ENCODE results near the gene GALNT18. TPM values are rescaled to one million over a fixed set of nuclear protein-coding genes. Genes with fewer than 3 reads are reported as not detected.
A peak's percentile ranks its signal among the peaks of the same experiment; 100 is the strongest.

GALNT18 gene
- total RNA-seq, 1 donor from 2014 or later, result 76.9 TPM

DNA sequence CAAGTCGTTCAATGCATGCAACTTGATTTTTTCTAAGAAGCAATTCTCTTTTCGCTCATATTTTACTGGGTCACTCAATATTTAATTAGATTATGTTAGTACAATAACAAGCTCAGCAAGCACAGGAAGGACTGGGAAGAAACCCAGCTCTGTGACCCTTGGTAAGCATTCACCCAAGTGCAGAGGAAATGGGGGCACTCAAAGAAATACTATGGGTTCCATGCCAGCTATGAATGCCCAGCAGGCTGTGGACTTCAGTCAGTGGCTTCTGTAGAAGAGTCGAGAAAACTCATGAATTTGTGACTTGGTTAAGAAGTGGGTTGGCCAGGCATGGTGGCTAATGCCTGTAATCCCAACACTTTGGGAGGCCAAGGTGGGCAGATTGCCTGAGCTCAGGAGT, 123.6 kb downstream of the GALNT18 start:
- Mint-ChIP-seq H3K27ac (ENCODE audit: unreplicated experiment) (no peak overlapping the region), H3K36me3 (ENCODE audit: unreplicated experiment) (no peaks in the 10 kb centered on the region), H3K9me3 (ENCODE audit: unreplicated experiment) (peaks cover 2% of the 10 kb centered on the region), H3K4me3 (ENCODE audit: unreplicated experiment) (no peak overlapping the region), H3K4me1 (ENCODE audit: low read depth, unreplicated experiment) (peaks cover 34% of the 10 kb centered on the region), H3K27me3 (ENCODE audit: unreplicated experiment) (peaks cover 7% of the 10 kb centered on the region)
- no peak for DNase-seq
- TF ChIP-seq, protein P1, sequence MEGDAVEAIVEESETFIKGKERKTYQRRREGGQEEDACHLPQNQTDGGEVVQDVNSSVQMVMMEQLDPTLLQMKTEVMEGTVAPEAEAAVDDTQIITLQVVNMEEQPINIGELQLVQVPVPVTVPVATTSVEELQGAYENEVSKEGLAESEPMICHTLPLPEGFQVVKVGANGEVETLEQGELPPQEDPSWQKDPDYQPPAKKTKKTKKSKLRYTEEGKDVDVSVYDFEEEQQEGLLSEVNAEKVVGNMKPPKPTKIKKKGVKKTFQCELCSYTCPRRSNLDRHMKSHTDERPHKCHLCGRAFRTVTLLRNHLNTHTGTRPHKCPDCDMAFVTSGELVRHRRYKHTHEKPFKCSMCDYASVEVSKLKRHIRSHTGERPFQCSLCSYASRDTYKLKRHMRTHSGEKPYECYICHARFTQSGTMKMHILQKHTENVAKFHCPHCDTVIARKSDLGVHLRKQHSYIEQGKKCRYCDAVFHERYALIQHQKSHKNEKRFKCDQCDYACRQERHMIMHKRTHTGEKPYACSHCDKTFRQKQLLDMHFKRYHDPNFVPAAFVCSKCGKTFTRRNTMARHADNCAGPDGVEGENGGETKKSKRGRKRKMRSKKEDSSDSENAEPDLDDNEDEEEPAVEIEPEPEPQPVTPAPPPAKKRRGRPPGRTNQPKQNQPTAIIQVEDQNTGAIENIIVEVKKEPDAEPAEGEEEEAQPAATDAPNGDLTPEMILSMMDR (IDR thresholded peaks at IDR 0.05; ENCODE audit: partially characterized antibody, unreplicated experiment), result no peak

DNA sequence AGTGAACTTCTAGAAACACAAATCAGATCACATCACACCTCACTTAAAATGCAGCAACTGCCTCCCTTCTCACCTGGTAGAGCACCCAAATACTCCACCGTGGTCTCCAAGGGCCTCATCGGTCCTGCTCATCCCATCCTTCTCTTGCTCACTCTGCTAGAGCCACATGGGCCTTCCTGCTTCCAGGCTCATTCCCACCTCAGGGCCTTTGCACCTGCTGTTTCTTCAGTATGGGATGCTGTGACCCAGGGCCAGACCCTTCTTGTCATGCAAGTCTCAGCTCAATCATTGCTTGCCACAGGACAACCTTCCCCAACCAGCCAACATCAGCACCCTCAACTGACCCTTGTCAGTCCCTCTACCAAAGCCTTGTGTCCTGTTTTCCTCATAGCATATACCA, 124.9 kb downstream of the GALNT18 start:
- Mint-ChIP-seq H3K36me3 (ENCODE audit: unreplicated experiment) (no peaks in the 10 kb centered on the region), H3K4me1 (ENCODE audit: low read depth, unreplicated experiment) (peaks cover 25% of the 10 kb centered on the region), H3K27ac (ENCODE audit: unreplicated experiment) (no peak overlapping the region), H3K9me3 (ENCODE audit: unreplicated experiment) (peaks cover 2% of the 10 kb centered on the region), H3K4me3 (ENCODE audit: unreplicated experiment) (no peak overlapping the region), H3K27me3 (ENCODE audit: unreplicated experiment) (peaks cover 6% of the 10 kb centered on the region)
- DNase-seq, result no peak
- TF ChIP-seq, protein P1 (IDR thresholded peaks at IDR 0.05; ENCODE audit: partially characterized antibody, unreplicated experiment), result no peak

GRCh38 chr11:11494348-11494747, 127.5 kb downstream of the GALNT18 start:
- no peaks in the 10 kb centered on the region for H3K36me3 Mint-ChIP-seq (ENCODE audit: unreplicated experiment)
- H3K9me3 Mint-ChIP-seq (ENCODE audit: unreplicated experiment), result peaks cover 2% of the 10 kb centered on the region
- no peak for DNase-seq
- peaks cover 22% of the 10 kb centered on the region for H3K4me1 Mint-ChIP-seq (ENCODE audit: low read depth, unreplicated experiment)
- peaks cover 9% of the 10 kb centered on the region for H3K27me3 Mint-ChIP-seq (ENCODE audit: unreplicated experiment)
- no peak overlapping the region for H3K4me3 Mint-ChIP-seq (ENCODE audit: unreplicated experiment)
- no peak overlapping the region for H3K27ac Mint-ChIP-seq (ENCODE audit: unreplicated experiment)
- TF ChIP-seq, protein P1 (IDR thresholded peaks at IDR 0.05; ENCODE audit: partially characterized antibody, unreplicated experiment), result no peak

- Mint-ChIP-seq H3K27me3 (ENCODE audit: unreplicated experiment) (peaks cover 9% of the 10 kb centered on the region), H3K36me3 (ENCODE audit: unreplicated experiment) (no peaks in the 10 kb centered on the region), H3K4me3 (ENCODE audit: unreplicated experiment) (no peak overlapping the region), H3K4me1 (ENCODE audit: low read depth, unreplicated experiment) (peaks cover 20% of the 10 kb centered on the region), H3K27ac (ENCODE audit: unreplicated experiment) (no peak overlapping the region), H3K9me3 (ENCODE audit: unreplicated experiment) (peaks cover 2% of the 10 kb centered on the region)
- TF ChIP-seq, protein P1 (IDR thresholded peaks at IDR 0.05; ENCODE audit: partially characterized antibody, unreplicated experiment), result no peak
- DNase-seq, result no peak
Measured at GRCh38 chr11:11493698-11494097, 128.1 kb downstream of the GALNT18 start.

DNA sequence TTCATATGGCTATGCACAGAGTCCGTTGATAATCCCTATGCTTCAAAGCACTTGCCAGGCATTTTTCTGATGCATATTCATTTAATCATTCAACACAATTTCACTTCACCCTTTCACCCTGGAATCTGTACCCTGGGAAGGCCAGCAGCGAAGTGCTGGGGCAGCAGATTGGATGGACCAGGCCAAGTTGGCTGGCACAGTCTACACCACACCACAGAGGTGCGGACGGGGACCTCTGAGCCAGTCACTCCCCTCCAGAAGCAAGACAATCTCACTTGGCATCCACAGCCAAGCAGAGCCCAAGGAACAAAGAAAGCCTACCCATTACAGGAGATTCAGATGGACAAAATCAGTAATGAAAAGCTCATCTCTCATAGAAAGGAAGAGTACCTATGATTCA, 130.2 kb downstream of the GALNT18 start:
- Mint-ChIP-seq H3K36me3 (ENCODE audit: unreplicated experiment) (no peaks in the 10 kb centered on the region), H3K27ac (ENCODE audit: unreplicated experiment) (peak overlapping the region; percentile 60), H3K9me3 (ENCODE audit: unreplicated experiment) (peaks cover 3% of the 10 kb centered on the region), H3K4me3 (ENCODE audit: unreplicated experiment) (no peak overlapping the region), H3K27me3 (ENCODE audit: unreplicated experiment) (peaks cover 6% of the 10 kb centered on the region), H3K4me1 (ENCODE audit: low read depth, unreplicated experiment) (peaks cover 20% of the 10 kb centered on the region)
- TF ChIP-seq, protein P1 (IDR thresholded peaks at IDR 0.05; ENCODE audit: partially characterized antibody, unreplicated experiment), result no peak
- no peak for DNase-seq
